ENCODE measurements around the gene LRRC9.

The LRRC9 gene

DNA sequence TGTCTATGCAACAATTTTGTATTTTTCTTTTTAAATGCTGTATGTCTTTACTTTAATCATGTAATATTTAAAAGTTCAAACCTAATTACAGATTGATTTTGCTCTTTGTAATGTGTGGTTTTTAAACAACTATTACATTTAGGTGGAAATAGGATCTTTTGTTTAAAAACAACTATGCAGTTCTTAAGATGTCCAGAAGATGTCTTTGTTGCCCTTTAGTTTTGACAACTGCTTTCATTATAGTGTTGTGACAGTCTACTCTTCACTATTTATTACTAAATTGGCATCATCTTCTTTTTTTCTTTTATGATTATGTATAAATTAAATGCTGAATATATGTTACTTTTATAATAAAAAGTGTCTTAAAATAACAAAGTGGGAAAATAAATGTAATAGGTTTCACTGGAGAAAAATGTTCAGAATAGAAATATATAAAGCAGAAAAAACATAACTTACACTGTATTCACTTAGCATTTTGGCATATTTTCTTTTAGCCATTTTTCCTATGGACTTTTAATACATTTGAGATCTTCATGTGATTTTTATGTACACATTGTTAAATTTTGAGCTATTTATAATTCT is 144.6 kb downstream of the LRRC9 start:
- TF ChIP-seq, protein P1, sequence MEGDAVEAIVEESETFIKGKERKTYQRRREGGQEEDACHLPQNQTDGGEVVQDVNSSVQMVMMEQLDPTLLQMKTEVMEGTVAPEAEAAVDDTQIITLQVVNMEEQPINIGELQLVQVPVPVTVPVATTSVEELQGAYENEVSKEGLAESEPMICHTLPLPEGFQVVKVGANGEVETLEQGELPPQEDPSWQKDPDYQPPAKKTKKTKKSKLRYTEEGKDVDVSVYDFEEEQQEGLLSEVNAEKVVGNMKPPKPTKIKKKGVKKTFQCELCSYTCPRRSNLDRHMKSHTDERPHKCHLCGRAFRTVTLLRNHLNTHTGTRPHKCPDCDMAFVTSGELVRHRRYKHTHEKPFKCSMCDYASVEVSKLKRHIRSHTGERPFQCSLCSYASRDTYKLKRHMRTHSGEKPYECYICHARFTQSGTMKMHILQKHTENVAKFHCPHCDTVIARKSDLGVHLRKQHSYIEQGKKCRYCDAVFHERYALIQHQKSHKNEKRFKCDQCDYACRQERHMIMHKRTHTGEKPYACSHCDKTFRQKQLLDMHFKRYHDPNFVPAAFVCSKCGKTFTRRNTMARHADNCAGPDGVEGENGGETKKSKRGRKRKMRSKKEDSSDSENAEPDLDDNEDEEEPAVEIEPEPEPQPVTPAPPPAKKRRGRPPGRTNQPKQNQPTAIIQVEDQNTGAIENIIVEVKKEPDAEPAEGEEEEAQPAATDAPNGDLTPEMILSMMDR (conservative IDR thresholded peaks at IDR 0.05; ENCODE audit: low read depth, low read length), result peak; percentile 57
- no peak for DNase-seq (ENCODE audit: low read depth)
- H3K4me3 ChIP-seq (ENCODE audit: low read length), result no peak overlapping the region

DNA sequence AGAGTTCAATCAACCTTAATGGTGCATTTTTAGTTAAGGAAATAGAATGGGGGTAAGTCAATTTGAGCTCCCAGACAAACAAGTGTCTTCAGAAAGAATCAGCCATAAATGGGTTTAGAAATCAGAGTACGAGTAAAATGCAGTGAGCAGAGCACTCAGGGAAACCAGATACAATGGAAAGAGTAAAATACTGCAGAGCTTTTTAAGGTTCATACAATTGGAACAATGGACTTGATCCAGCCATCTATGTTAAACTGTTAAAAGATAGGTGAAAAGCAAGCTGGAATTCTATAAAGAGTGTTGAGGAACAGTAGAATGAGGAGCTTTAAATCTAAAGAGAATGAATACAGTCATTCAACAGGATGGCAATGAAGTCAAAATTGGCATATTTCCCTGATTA is 147.9 kb downstream of the LRRC9 start:
- no peak overlapping the region for H3K4me3 ChIP-seq (ENCODE audit: low read length)
- no peak for DNase-seq (ENCODE audit: low read depth)
- TF ChIP-seq, protein P1 (conservative IDR thresholded peaks at IDR 0.05; ENCODE audit: low read depth, low read length), result no peak

DNA sequence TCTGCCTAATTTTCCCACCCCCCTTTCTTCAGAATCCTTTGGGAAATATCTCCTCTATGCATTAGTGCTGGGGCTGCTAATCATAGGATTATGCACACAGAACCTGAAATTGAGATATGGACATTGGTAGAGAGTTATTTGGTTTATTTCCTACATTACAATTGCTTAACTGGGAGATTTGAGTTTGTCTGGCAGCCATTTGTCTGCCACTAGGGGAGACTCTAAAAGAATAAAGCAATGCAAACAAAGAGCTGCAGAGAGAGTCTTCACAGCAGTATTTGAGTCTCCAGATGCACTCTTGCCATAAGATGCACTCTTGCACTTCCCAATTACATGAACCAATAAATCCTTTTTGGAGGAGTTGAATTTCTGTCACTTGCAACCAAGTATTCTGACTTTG is 159.8 kb downstream of the LRRC9 start:
- DNase-seq (ENCODE audit: low read depth), result no peak
- TF ChIP-seq, protein P1 (conservative IDR thresholded peaks at IDR 0.05; ENCODE audit: low read depth, low read length), result peak; percentile 28
- H3K4me3 ChIP-seq (ENCODE audit: low read length), result no peak overlapping the region

DNA sequence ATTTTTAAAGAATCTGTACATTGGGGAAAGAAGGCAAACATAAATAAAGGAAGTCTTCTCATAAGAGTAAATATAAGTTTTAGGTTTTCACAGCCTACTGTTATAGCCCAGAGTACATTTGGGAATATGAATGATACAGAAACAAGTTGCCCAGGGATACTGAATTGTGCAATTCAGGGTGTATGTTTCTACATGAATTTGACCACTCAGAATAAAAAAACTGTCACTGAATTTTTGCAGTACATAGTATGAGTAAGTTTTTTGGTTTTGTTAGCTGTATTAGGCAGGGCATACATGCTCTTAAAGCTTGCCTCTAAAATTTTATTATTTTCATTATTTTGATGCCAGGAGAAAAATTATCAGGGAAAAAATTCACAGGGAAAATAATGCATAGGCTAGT is 165.1 kb downstream of the LRRC9 start:
- TF ChIP-seq, protein P1 (conservative IDR thresholded peaks at IDR 0.05; ENCODE audit: low read depth, low read length), result no peak
- DNase-seq (ENCODE audit: low read depth), result no peak
- H3K4me3 ChIP-seq (ENCODE audit: low read length), result no peak overlapping the region

DNA sequence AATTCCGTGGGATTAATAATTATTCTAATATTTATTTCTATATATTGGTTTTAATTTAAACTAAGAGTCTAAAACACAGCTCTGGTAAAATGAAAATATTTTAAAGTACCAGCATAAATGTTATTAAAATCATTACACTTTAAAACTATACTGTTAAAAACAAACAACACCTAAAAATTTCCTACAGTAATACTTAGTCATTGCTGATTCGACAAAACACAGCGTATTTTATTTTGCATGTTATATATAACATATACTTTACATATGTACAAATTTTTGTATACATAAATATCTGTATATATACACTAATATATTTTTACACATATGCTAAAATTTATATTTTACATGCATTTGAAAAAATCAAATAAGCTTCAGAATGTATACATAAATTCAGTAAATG is 165.7 kb downstream of the LRRC9 start:
- DNase-seq (ENCODE audit: low read depth), result no peak
- no peak overlapping the region for H3K4me3 ChIP-seq (ENCODE audit: low read length)
- TF ChIP-seq, protein P1 (conservative IDR thresholded peaks at IDR 0.05; ENCODE audit: low read depth, low read length), result no peak

DNA sequence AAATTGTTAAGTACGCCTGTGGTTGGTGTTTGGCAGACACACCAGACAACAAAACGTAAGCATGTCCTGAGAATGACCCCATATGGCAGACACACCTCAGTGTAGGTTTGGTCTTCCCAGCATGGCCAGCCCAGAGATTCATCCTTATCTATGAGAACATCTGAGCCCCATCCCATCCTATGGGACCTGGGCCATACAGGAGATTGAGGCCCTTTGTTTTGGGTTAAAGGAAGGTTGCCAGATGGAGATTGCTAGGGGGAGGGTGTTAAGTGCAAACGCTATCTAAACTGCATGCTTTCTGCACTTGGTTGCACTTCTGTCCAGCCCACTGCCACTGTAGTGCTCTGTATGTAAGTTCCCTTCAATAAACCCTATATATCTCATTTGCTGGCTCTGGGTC is 167.7 kb downstream of the LRRC9 start:
- TF ChIP-seq, protein P1 (conservative IDR thresholded peaks at IDR 0.05; ENCODE audit: low read depth, low read length), result no peak
- DNase-seq (ENCODE audit: low read depth), result no peak
- H3K4me3 ChIP-seq (ENCODE audit: low read length), result no peak overlapping the region

DNA sequence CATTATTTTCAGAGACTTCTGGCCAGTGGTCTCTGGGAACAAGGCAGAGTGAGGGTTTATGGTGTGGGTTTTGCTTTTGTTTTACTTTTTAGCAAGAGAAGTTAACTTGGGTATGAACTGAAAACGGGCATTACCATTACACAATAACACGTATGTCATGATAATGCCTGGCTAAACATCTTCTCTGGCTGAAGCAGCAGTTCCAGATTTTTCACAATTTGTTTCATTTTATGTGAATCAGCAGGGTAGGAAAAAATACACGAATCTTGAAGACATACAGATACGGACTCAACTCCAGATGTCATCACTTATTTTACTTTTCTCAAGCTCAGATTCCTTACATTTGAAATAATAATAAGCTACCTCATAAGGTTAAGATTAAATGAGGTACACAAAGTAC is 169.3 kb downstream of the LRRC9 start:
- TF ChIP-seq, protein P1 (conservative IDR thresholded peaks at IDR 0.05; ENCODE audit: low read depth, low read length), result no peak
- no peak for DNase-seq (ENCODE audit: low read depth)
- H3K4me3 ChIP-seq (ENCODE audit: low read length), result no peak overlapping the region

Data from retinal pigment epithelial cell (primary cell).